Activated CD8-positive, alpha-beta T cell treated with anti-CD3 and anti-CD28 coated beads, Interleukin-2, amount 10 ng/mL, durations not matched to agents 7 days and 5 days (primary cell): ENCODE measurements around the gene TBXAS1. TPM values are rescaled to one million over a fixed set of nuclear protein-coding genes. Genes with fewer than 3 reads are reported as not detected.

Source experiments
- ATAC-seq: fragments of 150-1000 bp; cut with Tn5 transposase; one replicate; pipeline ENCODE4 v1.10.0; 2021; ENCODE audit warnings: moderate library complexity
- CTCF ChIA-PET: fragments of 350-600 bp; sonication (Branson Sonifier 250); formaldehyde crosslinking; loops from one replicate; lab custom pipeline; 2021; ENCODE audit warnings: antibody characterized with exemption; lab: Charles Lee
- POLR2A ChIA-PET: fragments of 350-600 bp; sonication (Branson Sonifier 250); formaldehyde crosslinking; loops from one replicate; lab custom pipeline; 2021; ENCODE audit warnings: antibody characterized with exemption; lab: Charles Lee
- DNase-seq: peaks from one replicate; pipeline ENCODE4 v3.0.0-alpha.2; 2020
- H3K27ac Mint-ChIP-seq: one replicate; pipeline ENCODE4 v1.8.0; 2021; ENCODE audit warnings: mild to moderate bottlenecking, mixed read lengths
- H3K27me3 Mint-ChIP-seq: one replicate; pipeline ENCODE4 v1.8.0; 2021; ENCODE audit warnings: low read depth, mixed read lengths
- H3K36me3 Mint-ChIP-seq: one replicate; pipeline ENCODE4 v1.8.0; 2021; ENCODE audit warnings: low read depth, mixed read lengths
- H3K4me1 Mint-ChIP-seq: one replicate; pipeline ENCODE4 v1.8.0; 2021; ENCODE audit warnings: low read depth, mixed read lengths
- H3K4me3 Mint-ChIP-seq: one replicate; pipeline ENCODE4 v1.8.0; 2021; ENCODE audit warnings: mild to moderate bottlenecking, mixed read lengths
- H3K9me3 Mint-ChIP-seq: one replicate; pipeline ENCODE4 v1.8.0; 2022; ENCODE audit warnings: mixed read lengths; ENCODE audit not compliant: insufficient read depth
- total RNA-seq, 2 experiments: library from RNA; stranded (reverse); gene quantifications; one replicate each; pipeline ENCODE4 v1.2.3, GENCODE V29; 2021

Gene TBXAS1
- total RNA-seq, 2 experiments from 2014 or later = 1.6 to 2.0 TPM

DNA sequence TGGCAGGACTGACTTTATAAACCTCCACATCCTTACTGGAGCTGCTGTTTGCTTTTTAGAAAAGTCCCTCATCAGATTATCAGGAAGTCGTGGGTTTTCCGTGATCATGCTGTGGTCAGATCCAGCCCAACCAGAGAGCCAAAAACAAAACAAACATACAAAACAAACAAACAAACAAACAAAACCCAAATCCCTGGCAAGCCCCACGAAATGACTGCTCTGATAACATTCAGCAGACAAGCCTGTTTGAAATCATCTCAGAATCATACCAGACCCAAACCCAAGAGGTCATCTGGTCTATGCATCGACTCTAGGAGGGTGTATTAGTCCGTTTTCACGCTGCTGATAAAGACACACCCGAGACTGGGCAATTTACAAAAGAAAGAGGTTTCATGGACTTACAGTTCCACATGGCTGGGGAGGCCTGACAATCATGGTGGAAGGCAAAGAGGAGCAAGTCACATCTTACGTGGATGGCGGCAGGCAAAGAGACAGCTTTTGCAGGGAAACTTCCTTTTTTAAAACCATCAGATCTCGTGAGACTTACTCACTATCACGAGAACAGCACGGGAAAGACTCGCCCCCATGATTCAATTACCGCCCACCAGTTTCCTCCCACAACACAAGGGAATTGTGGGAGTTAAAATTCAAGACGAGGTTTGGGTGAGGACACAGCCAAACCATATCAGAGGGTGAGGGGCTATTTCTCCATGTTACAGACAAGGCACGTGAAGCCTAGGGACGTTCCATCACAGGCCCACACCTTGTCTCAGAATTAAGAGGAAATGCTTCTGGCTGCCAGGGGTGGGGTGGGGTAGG lies 148.0 kb downstream of the TBXAS1 start:
- no peak overlapping the region for H3K4me3 Mint-ChIP-seq
- POLR2A ChIA-PET = no interaction called here
- H3K27ac Mint-ChIP-seq = no peak overlapping the region
- no peak for ATAC-seq
- H3K4me1 Mint-ChIP-seq = peaks cover 15% of the 10 kb centered on the region
- no peaks in the 10 kb centered on the region for H3K27me3 Mint-ChIP-seq
- H3K36me3 Mint-ChIP-seq = no peaks in the 10 kb centered on the region
- CTCF ChIA-PET = no interaction called here
- no peaks in the 10 kb centered on the region for H3K9me3 Mint-ChIP-seq
- DNase-seq = no peak

DNA sequence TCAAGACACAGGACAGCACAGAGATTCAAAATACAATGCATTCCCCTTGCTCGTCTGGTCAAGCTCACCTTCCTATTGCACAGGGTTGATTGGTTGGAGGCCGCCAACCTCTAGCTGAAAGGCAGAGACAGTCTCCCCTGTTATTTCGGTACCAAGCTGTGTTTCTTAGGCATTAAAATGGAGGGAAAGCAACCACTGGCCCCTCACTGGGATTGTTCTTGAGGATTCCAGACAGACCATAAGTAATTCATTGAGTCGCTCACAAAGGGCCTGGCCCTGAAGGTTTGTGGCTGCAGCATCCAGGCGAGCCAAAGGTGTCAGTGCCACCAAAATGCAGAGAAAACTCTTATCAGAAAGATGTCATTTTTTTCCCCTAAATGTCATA lies 152.4 kb downstream of the TBXAS1 start:
- ChIA-PET CTCF (no interaction called here), POLR2A (no interaction called here)
- no peaks in the 10 kb centered on the region for H3K9me3 Mint-ChIP-seq
- H3K4me3 Mint-ChIP-seq = no peak overlapping the region
- no peak for DNase-seq
- H3K4me1 Mint-ChIP-seq = peaks cover 15% of the 10 kb centered on the region
- no peaks in the 10 kb centered on the region for H3K36me3 Mint-ChIP-seq
- no peak for ATAC-seq
- H3K27ac Mint-ChIP-seq = peak overlapping the region; percentile 3
- H3K27me3 Mint-ChIP-seq = peaks cover 5% of the 10 kb centered on the region

DNA sequence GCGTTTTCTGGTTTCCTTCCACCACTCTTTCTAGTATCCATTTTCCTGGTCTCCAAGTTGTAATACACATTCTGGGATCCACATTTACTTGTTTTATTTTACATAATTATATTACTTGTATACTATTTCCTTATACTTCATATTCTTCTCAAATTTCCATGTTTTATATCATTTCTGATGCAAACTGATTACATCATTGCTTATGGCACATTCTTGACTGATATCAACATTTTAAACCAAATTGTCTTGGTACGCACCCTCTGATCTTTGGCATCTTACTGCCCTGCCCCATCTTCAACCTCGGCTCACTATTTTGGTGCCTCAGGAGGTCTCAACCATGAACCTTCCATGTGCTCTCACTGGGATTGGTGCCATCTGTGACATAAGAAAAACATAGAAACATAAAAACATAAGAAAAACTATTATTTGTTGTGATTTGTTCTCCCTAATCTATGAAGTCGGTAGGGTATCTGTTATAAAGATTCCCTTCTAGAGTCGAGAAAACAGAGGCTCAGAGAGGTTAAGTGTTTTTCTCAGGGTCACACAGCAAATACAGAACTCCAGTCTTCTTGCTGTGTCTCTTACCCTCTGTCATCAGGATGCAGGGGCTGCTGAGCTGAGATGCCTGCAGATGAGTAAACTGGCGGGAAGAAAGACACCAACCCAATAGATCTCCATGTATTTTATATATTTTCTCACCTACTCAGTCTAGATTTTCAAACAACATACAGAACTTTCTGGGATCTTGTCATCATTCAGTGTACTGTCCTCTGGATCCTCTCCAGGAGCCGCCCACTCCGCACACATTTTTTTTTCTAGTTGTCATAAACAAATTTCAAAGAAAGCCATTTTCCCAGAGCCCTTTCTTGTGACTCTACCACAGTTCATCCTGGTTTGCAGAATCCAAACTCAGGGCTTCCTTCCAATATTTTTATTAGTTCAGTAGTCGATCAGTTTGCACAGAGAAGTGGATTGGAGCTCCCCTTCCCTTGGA lies 154.2 kb downstream of the TBXAS1 start:
- no peak overlapping the region for H3K4me3 Mint-ChIP-seq
- no peaks in the 10 kb centered on the region for H3K9me3 Mint-ChIP-seq
- no peak overlapping the region for H3K27ac Mint-ChIP-seq
- no peaks in the 10 kb centered on the region for H3K36me3 Mint-ChIP-seq
- DNase-seq = no peak
- H3K27me3 Mint-ChIP-seq = peaks cover 5% of the 10 kb centered on the region
- CTCF ChIA-PET = interaction anchor here (1.1 kb wide), 1 partner anchor 338 kb away, joined by 4 read pairs; no protein-coding TSS in a partner anchor
- no peak for ATAC-seq
- peaks cover 15% of the 10 kb centered on the region for H3K4me1 Mint-ChIP-seq
- POLR2A ChIA-PET = no interaction called here

DNA sequence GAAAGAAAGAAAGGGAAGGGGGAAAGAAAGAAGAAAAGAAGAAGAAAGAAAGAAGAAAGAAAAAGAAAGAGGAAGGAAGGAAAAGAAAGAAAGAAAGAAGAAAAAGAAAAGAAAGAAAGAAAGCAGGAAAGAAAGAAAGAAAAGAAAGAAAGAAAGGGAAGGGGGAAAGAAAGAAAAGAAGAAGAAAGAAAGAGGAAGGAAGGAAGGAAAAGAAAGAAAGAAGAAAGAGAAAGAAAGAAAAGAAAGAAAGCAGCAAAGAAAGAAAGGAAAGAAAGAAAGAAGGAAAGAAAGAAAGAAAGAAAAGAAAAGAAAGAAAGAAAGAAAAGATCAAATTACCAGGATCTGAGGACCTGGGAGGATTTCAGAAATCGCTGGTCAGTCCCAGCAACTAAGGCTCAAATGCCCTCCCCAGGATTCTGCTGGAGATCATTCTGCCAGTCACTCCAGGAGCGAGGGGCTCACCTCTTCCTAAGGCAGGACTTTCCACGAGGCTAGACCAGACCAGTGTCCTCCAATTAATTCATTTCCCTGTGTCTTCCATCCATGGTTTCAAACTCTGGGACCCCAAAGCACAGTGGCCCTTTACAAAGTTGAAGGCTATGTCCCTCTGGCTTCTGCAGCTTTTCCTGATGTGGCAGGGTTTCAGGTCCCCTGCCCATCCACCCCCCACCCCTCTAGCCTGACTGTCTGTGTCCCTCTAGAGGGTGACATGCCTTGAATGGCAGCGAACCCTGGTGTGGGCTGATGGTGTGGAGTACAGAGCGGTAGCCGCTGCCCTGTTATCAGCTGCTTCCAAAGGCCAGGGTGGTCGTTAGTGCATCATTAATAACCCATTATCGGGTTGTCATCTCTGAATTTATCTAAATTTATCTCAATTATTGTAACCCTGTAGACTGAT lies 155.8 kb downstream of the TBXAS1 start:
- ChIA-PET POLR2A (no interaction called here), CTCF (no interaction called here)
- no peaks in the 10 kb centered on the region for H3K36me3 Mint-ChIP-seq
- ATAC-seq (no peak), DNase-seq (no peak)
- no peak overlapping the region for H3K4me3 Mint-ChIP-seq
- peaks cover 5% of the 10 kb centered on the region for H3K27me3 Mint-ChIP-seq
- H3K9me3 Mint-ChIP-seq = no peaks in the 10 kb centered on the region
- peaks cover 15% of the 10 kb centered on the region for H3K4me1 Mint-ChIP-seq
- H3K27ac Mint-ChIP-seq = no peak overlapping the region

DNA sequence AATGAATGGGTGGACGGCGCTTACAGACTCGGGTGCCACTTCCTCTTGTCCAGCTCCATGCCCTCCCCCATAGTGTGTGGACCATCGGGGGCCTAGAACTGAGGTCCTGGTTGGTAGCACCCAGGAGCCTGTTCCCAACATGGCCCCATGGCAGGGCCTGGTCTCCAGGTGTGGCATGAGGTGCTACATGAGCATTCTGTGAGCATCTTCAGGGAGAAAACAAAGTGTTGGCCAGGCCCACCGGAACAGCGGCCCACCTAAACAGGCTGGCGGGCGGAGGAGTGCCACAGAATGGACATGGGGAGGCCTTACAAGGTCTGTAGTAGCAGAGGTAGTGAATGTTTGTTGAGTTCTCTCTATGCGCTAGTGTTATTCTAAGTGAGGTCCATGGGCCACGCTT lies 156.7 kb downstream of the TBXAS1 start:
- ATAC-seq = no peak
- ChIA-PET CTCF (no interaction called here), POLR2A (no interaction called here)
- H3K4me3 Mint-ChIP-seq = no peak overlapping the region
- H3K36me3 Mint-ChIP-seq = no peaks in the 10 kb centered on the region
- no peak for DNase-seq
- H3K27ac Mint-ChIP-seq = no peak overlapping the region
- no peaks in the 10 kb centered on the region for H3K9me3 Mint-ChIP-seq
- H3K27me3 Mint-ChIP-seq = peaks cover 5% of the 10 kb centered on the region
- H3K4me1 Mint-ChIP-seq = peaks cover 8% of the 10 kb centered on the region

DNA sequence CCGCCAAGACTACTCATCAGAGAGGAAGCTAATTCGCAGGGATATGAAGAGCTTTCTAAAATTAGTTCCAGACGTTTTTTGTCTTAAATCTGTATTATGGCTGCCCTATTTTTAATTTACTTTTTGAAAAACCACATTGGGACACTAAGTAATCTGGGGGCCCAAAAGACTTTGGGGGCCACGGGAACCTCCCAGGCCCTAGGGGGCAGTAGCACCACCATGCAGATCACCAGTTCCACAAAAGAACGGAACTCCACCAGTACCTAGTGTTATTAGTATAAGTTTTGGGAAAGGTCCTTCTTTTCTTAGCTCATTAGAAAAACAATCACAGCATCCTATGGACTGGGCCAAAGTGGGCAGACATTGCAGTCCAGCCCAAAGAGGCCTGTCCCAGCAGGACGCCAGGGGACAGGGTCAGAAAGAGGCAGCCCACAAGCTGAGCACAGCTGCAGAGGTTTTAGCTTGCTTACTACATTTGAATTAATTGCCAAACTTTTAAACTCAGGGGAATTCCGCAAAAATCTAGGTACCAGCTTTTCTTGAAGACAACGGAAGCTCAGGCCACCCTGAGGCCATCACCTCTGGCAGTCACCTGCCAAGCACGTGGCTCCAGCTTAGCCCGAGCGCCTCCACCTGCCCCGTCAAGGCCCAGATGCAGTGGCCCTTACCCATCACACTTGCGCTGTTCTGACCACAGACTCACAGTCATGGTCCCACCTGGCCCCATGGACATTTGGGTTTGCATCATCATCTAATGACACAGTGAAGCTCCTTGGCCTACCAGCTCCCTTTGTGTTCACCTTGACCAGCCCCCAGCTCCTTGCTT lies 158.8 kb downstream of the TBXAS1 start:
- DNase-seq = no peak
- Mint-ChIP-seq H3K9me3 (no peaks in the 10 kb centered on the region), H3K36me3 (no peaks in the 10 kb centered on the region), H3K4me1 (no peaks in the 10 kb centered on the region), H3K4me3 (no peak overlapping the region), H3K27me3 (peaks cover 5% of the 10 kb centered on the region), H3K27ac (no peak overlapping the region)
- POLR2A ChIA-PET = no interaction called here
- no peak for ATAC-seq
- CTCF ChIA-PET = interaction anchor here (1.0 to 2.0 kb wide), 5 partner anchors 9 to 369 kb away, joined by 3 to 8 read pairs (median 3); no protein-coding TSS in a partner anchor

DNA sequence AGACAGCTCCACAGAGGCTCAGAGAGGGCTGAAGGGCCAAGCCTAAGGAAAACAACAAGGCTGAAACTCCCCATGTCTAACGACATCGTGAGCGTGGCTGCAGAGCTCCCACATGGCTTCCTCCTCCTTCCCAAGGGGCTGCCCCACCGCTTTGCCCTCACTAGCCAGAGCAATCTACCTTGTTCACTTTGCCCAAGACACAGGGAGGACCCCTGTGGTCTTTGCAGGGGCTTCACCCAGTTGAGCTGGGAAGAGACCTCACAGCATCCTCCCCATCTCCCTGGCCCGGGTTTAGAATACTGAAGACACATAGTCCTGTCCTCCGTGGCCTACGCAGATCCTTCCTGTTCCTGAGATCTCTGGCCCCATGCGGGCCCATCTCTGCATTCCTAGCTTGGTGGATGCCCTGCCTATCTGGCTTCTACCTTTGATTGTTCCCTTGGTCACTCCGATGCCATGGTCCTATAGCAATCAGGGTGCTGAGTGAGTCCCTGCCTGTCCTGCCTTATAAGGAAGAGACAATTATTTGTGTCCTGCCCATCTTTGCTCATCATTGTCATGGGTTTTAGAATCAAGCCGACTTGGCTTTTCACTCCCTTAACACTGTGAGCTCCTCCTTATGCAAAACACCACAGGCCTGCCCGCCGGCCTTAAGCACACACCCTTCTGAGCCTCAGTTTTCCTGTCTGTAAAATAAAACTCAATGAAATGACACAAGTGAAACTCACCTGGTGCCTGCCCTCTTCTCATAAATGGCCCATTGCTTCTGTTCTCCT lies 160.5 kb downstream of the TBXAS1 start:
- H3K27ac Mint-ChIP-seq = no peak overlapping the region
- DNase-seq = no peak
- no peaks in the 10 kb centered on the region for H3K36me3 Mint-ChIP-seq
- H3K4me1 Mint-ChIP-seq = no peaks in the 10 kb centered on the region
- POLR2A ChIA-PET = no interaction called here
- no peaks in the 10 kb centered on the region for H3K27me3 Mint-ChIP-seq
- H3K9me3 Mint-ChIP-seq = no peaks in the 10 kb centered on the region
- no peak for ATAC-seq
- H3K4me3 Mint-ChIP-seq = no peak overlapping the region
- CTCF ChIA-PET = interaction anchor here (1.1 to 1.6 kb wide), 2 partner anchors 344 to 371 kb away, joined by 3 to 5 read pairs; no protein-coding TSS in a partner anchor

DNA sequence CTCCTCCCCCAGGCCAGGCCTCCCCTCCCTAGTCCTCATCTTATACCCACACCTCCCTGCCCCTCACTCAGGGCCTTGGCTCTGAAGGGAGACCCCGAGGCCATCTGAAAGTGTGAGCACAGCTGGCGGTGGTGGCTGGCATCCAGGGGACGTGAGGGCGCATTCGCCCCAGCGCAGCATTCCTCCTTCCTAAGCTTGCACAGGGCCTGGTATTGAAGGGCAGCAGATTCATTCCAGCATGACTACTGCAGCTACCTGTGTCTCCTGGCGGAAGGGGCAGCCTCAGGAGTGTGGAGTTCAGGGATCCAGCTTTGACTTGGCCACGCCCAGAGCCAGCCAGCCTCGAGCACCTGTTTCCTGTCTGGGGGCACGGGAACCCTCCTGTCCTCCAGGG lies 161.1 kb downstream of the TBXAS1 start:
- ATAC-seq (no peak), DNase-seq (no peak)
- Mint-ChIP-seq H3K9me3 (no peaks in the 10 kb centered on the region), H3K4me1 (no peaks in the 10 kb centered on the region), H3K27me3 (no peaks in the 10 kb centered on the region), H3K36me3 (no peaks in the 10 kb centered on the region), H3K4me3 (no peak overlapping the region), H3K27ac (no peak overlapping the region)
- ChIA-PET POLR2A (no interaction called here), CTCF (interaction anchor here (1.1 to 1.6 kb wide), 2 partner anchors 345 to 371 kb away, joined by 3 to 5 read pairs; no protein-coding TSS in a partner anchor)

DNA sequence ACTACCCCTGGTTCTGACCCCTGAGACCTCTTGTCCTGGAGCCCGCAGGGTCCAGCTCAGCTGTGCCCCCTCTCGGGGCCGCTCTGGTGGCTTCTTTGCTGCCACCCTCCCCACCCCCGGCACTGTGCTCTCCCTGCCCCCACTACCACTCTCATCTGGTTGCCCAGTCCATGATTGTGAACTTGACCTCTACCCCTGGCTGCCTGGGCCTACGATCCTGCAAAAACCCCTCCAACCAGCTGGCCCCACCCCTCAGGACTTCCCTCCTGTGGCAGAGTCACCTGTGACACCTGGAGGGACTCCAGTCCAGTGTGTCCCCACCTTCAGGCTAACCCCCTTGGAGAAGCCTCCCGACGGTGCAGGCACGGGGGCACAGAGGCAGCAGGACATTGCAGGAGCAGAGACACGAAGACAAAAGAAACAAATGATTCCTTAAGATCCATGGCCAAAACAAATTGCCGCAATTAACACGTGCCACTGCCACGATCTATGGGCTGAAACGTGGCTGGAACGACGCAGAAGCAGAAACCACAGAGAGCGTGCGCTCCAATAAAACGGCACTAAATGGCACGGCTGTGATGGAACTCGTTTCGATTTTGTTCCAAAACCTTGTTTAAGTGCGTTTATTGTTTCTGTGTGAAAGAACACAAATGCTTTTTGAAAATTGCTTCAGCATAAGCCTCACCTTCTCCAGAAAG lies 161.7 kb downstream of the TBXAS1 start:
- Mint-ChIP-seq H3K27me3 (no peaks in the 10 kb centered on the region), H3K9me3 (no peaks in the 10 kb centered on the region), H3K4me1 (no peaks in the 10 kb centered on the region), H3K36me3 (no peaks in the 10 kb centered on the region), H3K27ac (no peak overlapping the region), H3K4me3 (no peak overlapping the region)
- ATAC-seq (no peak), DNase-seq (no peak)
- CTCF ChIA-PET = no interaction called here
- POLR2A ChIA-PET = no interaction called here

DNA sequence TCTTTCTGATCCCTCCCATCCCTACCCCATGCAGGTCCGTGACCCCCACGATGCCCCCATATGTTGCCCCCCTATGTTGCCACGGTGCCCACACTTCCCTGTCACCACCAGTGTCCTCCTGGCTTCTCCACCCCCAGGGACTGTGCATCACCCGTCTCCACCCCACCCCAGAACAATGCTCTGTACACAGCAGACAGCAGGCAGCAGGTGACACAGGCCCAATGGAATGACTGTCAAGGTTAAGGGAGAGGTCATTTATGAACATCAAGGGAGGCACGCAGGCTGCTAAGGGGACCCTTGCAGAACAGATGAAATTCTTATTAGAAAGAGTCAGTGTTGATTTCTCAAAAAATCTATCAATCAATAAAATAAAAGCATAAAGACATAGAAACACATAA lies 162.2 kb downstream of the TBXAS1 start:
- Mint-ChIP-seq H3K4me1 (no peaks in the 10 kb centered on the region), H3K4me3 (no peak overlapping the region), H3K9me3 (no peaks in the 10 kb centered on the region), H3K36me3 (no peaks in the 10 kb centered on the region), H3K27me3 (no peaks in the 10 kb centered on the region), H3K27ac (no peak overlapping the region)
- no peak for ATAC-seq
- no peak for DNase-seq
- ChIA-PET CTCF (no interaction called here), POLR2A (no interaction called here)
